Measurements from ENCODE around the gene UXS1. TPM values are rescaled to one million over a fixed set of nuclear protein-coding genes. Genes with fewer than 3 reads are reported as not detected.

The UXS1 gene
- total RNA-seq, 3 donors from 2014 or later: 17.9 to 38.1 (median 30.5) TPM

GRCh38 chr2:106144621-106145331 lies 49.3 kb downstream of the UXS1 start:
- no peak for TF ChIP-seq POLR2AphosphoS5 (IDR thresholded peaks at IDR 0.05)
- no peak for TF ChIP-seq POLR2A (IDR thresholded peaks at IDR 0.05)
- no peak for TF ChIP-seq CTCF (IDR thresholded peaks at IDR 0.05)
- no peak for DNase-seq (ENCODE audit: low spot score in 2 of 2)
- Histone ChIP-seq H3K36me3 (no peaks in the 10 kb centered on the region), H3K9me3 (no peaks in the 10 kb centered on the region), H3K4me3 (no peak overlapping the region), H3K27ac (no peak overlapping the region), H3K4me1 (no peaks in the 10 kb centered on the region), H3K27me3 (no peaks in the 10 kb centered on the region)
- intact Hi-C loops (cut with DNase I; ENCODE audit: low total_unique reads): no loop called here

GRCh38 chr2:106143495-106144215 lies 50.4 kb downstream of the UXS1 start:
- TF ChIP-seq CTCF (IDR thresholded peaks at IDR 0.05) (no peak), POLR2AphosphoS5 (IDR thresholded peaks at IDR 0.05) (no peak), POLR2A (IDR thresholded peaks at IDR 0.05) (no peak)
- no peak overlapping the region for H3K27ac ChIP-seq
- no peak overlapping the region for H3K4me3 ChIP-seq
- H3K27me3 ChIP-seq: no peaks in the 10 kb centered on the region
- H3K36me3 ChIP-seq: no peaks in the 10 kb centered on the region
- H3K9me3 ChIP-seq: no peaks in the 10 kb centered on the region
- no peak for DNase-seq (ENCODE audit: low spot score in 2 of 2)
- H3K4me1 ChIP-seq: no peaks in the 10 kb centered on the region
- intact Hi-C loops (cut with DNase I; ENCODE audit: low total_unique reads): no loop called here

- Histone ChIP-seq H3K27me3 (no peaks in the 10 kb centered on the region), H3K9me3 (no peaks in the 10 kb centered on the region), H3K36me3 (no peaks in the 10 kb centered on the region), H3K27ac (no peak overlapping the region), H3K4me1 (no peaks in the 10 kb centered on the region), H3K4me3 (no peak overlapping the region)
- TF ChIP-seq POLR2AphosphoS5 (IDR thresholded peaks at IDR 0.05) (no peak), CTCF (IDR thresholded peaks at IDR 0.05) (no peak), POLR2A (IDR thresholded peaks at IDR 0.05) (no peak)
- no peak for DNase-seq (ENCODE audit: low spot score in 2 of 2)
- intact Hi-C loops (cut with DNase I; ENCODE audit: low total_unique reads): no loop called here
Measured at GRCh38 chr2:106142683-106143082, 51.4 kb downstream of the UXS1 start.

GRCh38 chr2:106140913-106141312 lies 53.2 kb downstream of the UXS1 start:
- no peak overlapping the region for H3K4me3 ChIP-seq
- no peaks in the 10 kb centered on the region for H3K4me1 ChIP-seq
- H3K27ac ChIP-seq: no peak overlapping the region
- TF ChIP-seq POLR2A (IDR thresholded peaks at IDR 0.05) (no peak), CTCF (IDR thresholded peaks at IDR 0.05) (no peak), POLR2AphosphoS5 (IDR thresholded peaks at IDR 0.05) (no peak)
- no peaks in the 10 kb centered on the region for H3K9me3 ChIP-seq
- no peaks in the 10 kb centered on the region for H3K27me3 ChIP-seq
- DNase-seq (ENCODE audit: low spot score in 2 of 2): no peak
- no peaks in the 10 kb centered on the region for H3K36me3 ChIP-seq
- intact Hi-C loops (cut with DNase I; ENCODE audit: low total_unique reads): no loop called here

GRCh38 chr2:106140113-106140512 lies 54.0 kb downstream of the UXS1 start:
- no peaks in the 10 kb centered on the region for H3K36me3 ChIP-seq
- DNase-seq (ENCODE audit: low spot score in 2 of 2): no peak
- H3K4me1 ChIP-seq: no peaks in the 10 kb centered on the region
- H3K27me3 ChIP-seq: no peaks in the 10 kb centered on the region
- TF ChIP-seq POLR2A (IDR thresholded peaks at IDR 0.05): no peak
- TF ChIP-seq POLR2AphosphoS5 (IDR thresholded peaks at IDR 0.05): no peak
- TF ChIP-seq CTCF (IDR thresholded peaks at IDR 0.05): no peak
- no peak overlapping the region for H3K4me3 ChIP-seq
- no peaks in the 10 kb centered on the region for H3K9me3 ChIP-seq
- no peak overlapping the region for H3K27ac ChIP-seq
- intact Hi-C loops (cut with DNase I; ENCODE audit: low total_unique reads): no loop called here
